ENCODE data around the gene MACROD1.

The MACROD1 gene

GRCh38 chr11:64113462-64113780 lies 52.5 kb downstream of the MACROD1 start:
- no peak for DNase-seq (ENCODE audit: low spot score)

GRCh38 chr11:64112771-64113461 lies 53.0 kb downstream of the MACROD1 start:
- DNase-seq (ENCODE audit: low spot score): no peak

- DNase-seq (ENCODE audit: low spot score): no peak
These were observed 55.2 kb downstream of the MACROD1 start for GRCh38 chr11:64110465-64111375.

GRCh38 chr11:64109332-64109731 lies 56.6 kb downstream of the MACROD1 start:
- DNase-seq (ENCODE audit: low spot score): no peak

GRCh38 chr11:64107303-64107702 lies 58.6 kb downstream of the MACROD1 start:
- DNase-seq (ENCODE audit: low spot score): no peak

- no peak for DNase-seq (ENCODE audit: low spot score)
These were observed 61.3 kb downstream of the MACROD1 start for GRCh38 chr11:64104632-64105031.

DNA sequence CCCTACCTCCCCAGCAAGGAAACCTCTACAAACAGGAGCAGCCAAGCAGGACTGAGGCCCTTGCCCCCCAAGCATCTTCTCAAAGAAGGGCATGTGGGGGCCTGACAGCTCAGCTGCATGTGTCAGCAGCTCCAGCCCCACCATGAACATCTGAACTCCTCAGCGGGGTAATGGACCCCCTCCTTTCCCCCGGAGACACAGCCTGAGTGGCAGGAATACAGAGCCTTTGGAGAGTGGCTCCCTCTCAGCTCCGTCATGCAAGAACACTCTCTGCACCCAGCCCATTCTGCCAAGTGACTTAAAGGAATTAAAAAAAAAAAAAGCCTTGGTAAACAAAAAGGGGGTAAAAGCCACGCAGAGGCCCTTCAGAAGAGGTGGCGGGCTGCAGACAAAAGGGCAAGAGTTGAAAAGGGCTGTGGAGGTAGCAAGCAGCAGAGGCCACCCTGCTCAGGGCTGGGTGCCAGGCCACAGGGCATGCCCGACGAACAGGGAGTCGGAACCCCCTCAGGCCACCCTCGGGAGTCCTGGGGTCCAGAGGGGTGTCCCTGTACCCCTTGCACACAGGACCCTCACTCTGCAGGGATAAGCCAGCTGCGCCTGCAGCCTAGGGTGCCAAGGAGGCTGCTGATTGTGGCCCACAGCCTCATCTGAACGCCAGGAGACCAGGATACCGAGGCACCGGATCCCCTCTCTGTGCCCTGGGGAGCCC lies 62.5 kb downstream of the MACROD1 start:
- DNase-seq (ENCODE audit: low spot score): no peak

DNA sequence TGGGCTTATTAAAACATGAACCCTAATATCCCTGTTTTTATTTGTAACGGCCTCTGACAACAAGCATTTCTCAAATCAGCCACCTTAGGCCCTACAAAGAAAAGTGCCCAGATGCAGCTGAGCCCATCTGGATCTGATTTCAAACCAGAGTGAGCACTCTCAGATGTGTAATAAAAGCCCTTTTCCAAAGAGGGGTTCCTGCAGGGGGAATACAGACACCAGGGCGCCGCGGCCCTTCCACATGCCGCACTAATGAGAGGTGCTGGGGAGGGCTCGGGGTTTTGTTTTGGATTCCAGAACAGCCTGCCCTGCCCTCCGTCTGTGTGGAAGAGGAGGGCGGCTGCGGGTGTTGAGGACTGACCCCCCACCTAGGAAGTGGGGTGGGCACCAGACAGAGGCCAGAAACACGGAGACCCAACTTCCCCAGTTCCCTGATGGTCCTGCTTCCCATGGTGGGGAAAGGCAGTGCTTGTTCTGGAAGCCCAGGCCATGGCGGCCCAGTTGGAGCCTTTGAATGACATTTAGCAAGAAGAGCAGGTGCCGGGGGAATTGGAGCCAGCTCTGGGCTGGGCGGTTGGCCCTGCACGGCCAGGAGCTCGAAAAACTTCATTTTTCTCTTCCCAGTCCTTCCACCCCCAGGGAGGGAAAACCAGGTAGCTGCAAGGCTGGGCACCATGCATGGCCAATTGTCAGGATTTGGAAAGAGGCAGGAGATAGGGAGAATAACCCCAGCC lies 63.7 kb downstream of the MACROD1 start:
- no peak for DNase-seq (ENCODE audit: low spot score)

DNA sequence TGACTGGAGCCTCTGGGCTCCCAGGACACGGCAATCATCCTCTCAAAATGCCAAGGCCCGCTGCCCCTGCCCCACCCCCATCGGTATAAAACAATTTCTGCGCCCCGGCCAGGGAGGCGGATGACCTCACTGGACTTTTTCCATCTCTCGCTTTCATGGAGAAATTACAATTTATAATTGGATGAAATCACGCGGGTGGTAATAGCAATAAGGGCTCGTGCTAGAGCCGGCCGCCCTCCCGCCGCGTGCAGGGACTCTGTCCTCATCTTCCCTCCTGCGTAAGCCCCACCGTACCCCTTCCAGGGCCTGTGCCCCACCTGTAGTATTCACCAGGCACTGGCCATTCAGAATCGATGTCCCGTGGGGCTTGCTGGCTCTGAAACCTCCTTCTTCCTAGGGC lies 64.5 kb downstream of the MACROD1 start:
- DNase-seq (ENCODE audit: low spot score): no peak

- no peak for DNase-seq (ENCODE audit: low spot score)
These were observed 65.0 kb downstream of the MACROD1 start for GRCh38 chr11:64100782-64101353.

GRCh38 chr11:64100360-64100759 lies 65.6 kb downstream of the MACROD1 start:
- DNase-seq (ENCODE audit: low spot score): no peak

- no peak for DNase-seq (ENCODE audit: low spot score)
These were observed 66.5 kb downstream of the MACROD1 start for GRCh38 chr11:64099436-64099835.

GRCh38 chr11:64098318-64098831 lies 67.5 kb downstream of the MACROD1 start:
- no peak for DNase-seq (ENCODE audit: low spot score)

- DNase-seq (ENCODE audit: low spot score): no peak
These were observed 68.2 kb downstream of the MACROD1 start for GRCh38 chr11:64097468-64098317.

GRCh38 chr11:64096835-64097234 lies 69.1 kb downstream of the MACROD1 start:
- DNase-seq (ENCODE audit: low spot score): no peak

DNA sequence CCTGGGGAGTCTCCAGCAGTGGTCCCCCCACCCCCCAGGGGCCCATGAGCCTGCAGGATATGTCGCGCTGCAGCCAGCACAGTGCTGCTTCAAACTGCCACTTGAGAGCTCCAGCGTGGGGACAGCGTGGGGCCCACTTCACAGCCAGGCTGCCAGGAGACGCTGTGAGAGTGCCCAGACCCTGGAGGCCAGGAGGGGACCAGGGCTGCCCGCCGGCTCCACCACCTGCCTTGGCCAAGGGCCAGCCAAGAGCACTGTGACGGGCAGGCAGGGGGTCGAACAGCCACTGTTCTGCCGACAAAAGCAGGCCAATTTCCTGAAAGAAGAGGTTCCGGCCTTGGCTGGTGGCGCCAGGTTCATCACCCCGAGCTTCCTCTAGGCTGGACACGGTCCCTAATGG lies 70.0 kb downstream of the MACROD1 start:
- DNase-seq (ENCODE audit: low spot score): no peak

GRCh38 chr11:64095273-64095817 lies 70.6 kb downstream of the MACROD1 start:
- no peak for DNase-seq (ENCODE audit: low spot score)

DNA sequence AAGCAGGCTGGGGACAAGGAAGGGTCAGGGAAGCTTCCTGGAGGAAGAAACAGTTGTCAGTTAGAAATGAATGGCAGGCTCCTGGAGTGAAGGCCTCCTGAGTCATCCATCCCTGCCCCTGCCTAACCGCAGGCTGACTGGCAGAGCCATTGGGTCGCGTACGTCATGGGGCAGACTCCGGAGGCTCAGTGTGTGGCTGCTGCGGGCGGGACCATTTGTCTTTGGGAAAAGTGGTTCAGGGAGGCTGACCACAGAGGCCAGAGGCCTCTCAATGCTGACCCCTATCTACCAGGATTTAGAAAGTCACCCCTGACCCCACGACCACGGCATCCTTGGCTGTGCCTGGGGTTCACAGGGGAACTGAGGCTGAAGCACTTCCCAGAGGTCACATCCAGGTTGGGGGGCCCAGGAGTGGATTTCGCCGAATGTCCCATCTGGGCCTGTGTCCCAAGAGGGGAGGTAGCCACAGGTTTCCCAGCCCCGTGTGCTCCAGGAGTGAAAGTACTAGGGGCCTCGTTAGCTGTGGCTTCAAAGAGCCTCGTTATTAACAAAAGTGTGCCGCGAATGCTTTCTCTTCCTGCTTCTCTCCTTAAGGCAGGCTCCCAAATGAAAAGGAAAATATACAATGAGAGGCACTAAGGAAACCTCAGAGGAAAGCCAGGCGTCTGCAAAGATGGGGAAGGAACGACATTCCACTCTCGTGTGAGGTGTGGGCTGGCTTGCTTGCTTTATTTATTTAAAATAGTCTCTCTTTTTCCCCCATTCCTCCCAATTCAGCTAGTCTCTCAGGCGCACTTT lies 71.3 kb downstream of the MACROD1 start:
- DNase-seq (ENCODE audit: low spot score): no peak

GRCh38 chr11:64093233-64094039 lies 72.5 kb downstream of the MACROD1 start:
- DNase-seq (ENCODE audit: low spot score): no peak

All from D341Med (cell line).